Hair follicular keratinocyte (primary cell): Measurements from ENCODE around the gene RASSF5. TPM values are rescaled to one million over a fixed set of nuclear protein-coding genes. Genes with fewer than 3 reads are reported as not detected.

ENCODE experiments used
- total RNA-seq: library from RNA; depleted of rRNA; stranded (reverse); fragments of >200 nt; gene quantifications from 2 replicates; pipeline ENCODE4 v1.2.3, GENCODE V29; 2015

The RASSF5 gene
- total RNA-seq: 1.5 and 3.0 TPM in 2 replicates

DNA sequence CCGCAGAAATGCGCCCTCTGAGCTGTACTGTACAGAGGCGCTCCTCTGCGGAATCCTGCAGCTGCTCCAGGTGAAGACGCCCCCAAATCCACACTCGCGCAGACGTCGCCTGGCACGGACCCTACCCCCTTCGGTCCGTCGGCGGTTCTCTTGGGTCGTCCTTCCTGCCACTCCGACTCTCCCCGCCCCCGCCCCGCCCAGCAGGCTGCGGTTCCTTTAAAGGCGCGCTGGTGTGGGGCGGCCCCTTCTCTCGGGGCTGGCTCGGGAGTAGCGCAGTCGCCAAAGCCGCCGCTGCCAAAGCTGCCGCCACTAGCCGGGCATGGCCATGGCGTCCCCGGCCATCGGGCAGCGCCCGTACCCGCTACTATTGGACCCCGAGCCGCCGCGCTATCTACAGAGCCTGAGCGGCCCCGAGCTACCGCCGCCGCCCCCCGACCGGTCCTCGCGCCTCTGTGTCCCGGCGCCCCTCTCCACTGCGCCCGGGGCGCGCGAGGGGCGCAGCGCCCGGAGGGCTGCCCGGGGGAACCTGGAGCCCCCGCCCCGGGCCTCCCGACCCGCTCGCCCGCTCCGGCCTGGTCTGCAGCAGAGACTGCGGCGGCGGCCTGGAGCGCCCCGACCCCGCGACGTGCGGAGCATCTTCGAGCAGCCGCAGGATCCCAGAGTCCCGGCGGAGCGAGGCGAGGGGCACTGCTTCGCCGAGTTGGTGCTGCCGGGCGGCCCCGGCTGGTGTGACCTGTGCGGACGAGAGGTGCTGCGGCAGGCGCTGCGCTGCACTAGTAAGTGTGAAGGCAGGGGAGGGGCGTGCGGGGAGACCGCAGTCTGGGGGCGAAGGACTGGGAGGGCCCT is at the start of gene RASSF5:
TSS of gene RASSF5 (plus strand) at position 248 of the 846 bp plus-strand sequence. CDS start at position 320, 72 bp downstream.

DNA sequence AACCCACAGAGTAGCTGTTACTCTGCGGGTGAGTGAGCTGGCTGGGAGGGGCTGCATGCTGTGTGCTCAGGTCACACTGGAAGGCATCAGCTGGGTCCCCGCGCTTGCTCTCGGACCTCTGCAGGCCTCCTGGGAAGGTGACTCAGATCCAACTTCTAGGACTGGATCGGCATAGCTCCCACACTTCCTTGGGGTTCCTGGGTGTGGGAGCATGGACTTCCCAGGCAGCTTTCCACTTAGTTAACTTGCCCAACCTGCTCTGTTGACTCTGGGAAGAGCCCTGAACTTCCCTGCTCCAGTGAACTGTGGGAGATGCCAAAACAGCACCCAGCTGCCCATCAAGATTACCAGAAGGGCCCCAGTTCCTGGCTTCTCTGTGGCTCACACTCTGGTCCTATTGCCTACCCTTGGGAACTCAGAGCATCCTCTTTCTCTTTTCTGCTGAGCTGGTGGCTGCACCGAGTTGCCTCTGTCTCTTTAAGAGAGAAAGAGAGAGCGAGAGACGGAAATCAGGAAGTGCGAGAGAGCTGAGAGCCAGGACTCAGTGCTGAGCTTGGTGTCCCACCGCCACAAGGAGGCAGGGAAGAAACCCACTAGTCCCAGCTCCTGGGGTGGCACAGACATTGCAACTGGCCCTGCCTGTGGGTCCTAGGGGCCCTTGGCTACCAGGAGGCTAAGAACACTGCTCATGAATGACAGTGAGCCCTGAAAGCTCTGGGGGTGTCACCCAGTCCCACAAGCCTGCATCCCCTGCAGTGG is 37.2 kb upstream of the RASSF5 start, which contains the start of gene IKBKE:
TSS of gene IKBKE (plus strand) at position 544 of the 759 bp plus-strand sequence. CDS start 2,752 bp downstream, outside the sequence.

GRCh38 chr1:206612129-206612876 is 105.0 kb downstream of the RASSF5 start, which contains the start of gene EIF2D:
EIF2D (minus strand) TSS chr1:206612465; CDS start chr1:206612342, 123 bp downstream.

GRCh38 chr1:206635080-206635977 is 128.0 kb downstream of the RASSF5 start, which contains the start of gene DYRK3:
DYRK3 (plus strand) TSS chr1:206635536; CDS start chr1:206635704, 168 bp downstream.

Other genes starting within 250 kb of the RASSF5 start
- 11.7 and 12.8 TPM in 2 replicates for gene IKBKE, start 37.1 kb upstream of the RASSF5 start, total RNA-seq
- gene EIF2D, start 104.9 kb downstream of the RASSF5 start, total RNA-seq: 50.8 and 57.9 TPM in 2 replicates
- gene DYRK3, start 128.0 kb downstream of the RASSF5 start, total RNA-seq: 27.1 and 27.3 TPM in 2 replicates
- gene MAPKAPK2, start 177.4 kb downstream of the RASSF5 start, total RNA-seq: 45.4 and 48.1 TPM in 2 replicates